ENCODE data around the gene BPIFB3. TPM values are rescaled to one million over a fixed set of nuclear protein-coding genes. Genes with fewer than 3 reads are reported as not detected.

The BPIFB3 gene
- total and polyA plus RNA-seq, 2 experiments from 2014 or later = not detected

- no peak for ATAC-seq
- H3K9me2 ChIP-seq (ENCODE audit: insufficient read depth) = no peaks in the 10 kb centered on the region
- no peaks in the 10 kb centered on the region for H3K79me2 ChIP-seq (replicated peaks; ENCODE audit: insufficient read depth)
- 0 out of 2 replicates have a peak overlapping the region, but pooled peaks have one; percentile 43 for H2AFZ ChIP-seq
- peaks cover 11% of the 10 kb centered on the region for H3K4me1 Mint-ChIP-seq
- TF ChIP-seq ZNF462 (CRISPR knock-in tag; IDR thresholded peaks at IDR 0.05) (no peak), CREB1 (CRISPR knock-in tag; IDR thresholded peaks at IDR 0.05; ENCODE audit: low read depth) (no peak)
- no peak overlapping the region for H3K4me3 ChIP-seq
- H3K36me3 ChIP-seq (ENCODE audit: insufficient read depth) = no peaks in the 10 kb centered on the region
- no peak overlapping the region for H3K27ac Mint-ChIP-seq
- H4K20me1 ChIP-seq (replicated peaks; ENCODE audit: insufficient read depth) = no peaks in the 10 kb centered on the region
- peaks cover 17% of the 10 kb centered on the region for H3K27me3 Mint-ChIP-seq (ENCODE audit: insufficient read depth, low read depth, poor library complexity)
- H3K4me2 ChIP-seq = no peak overlapping the region
- no peaks in the 10 kb centered on the region for H3K27me3 ChIP-seq (ENCODE audit: insufficient read depth)
- no peak overlapping the region for H3K4me3 Mint-ChIP-seq
- H3K9me3 Mint-ChIP-seq = peaks cover 4% of the 10 kb centered on the region; the same call in 2 of the 3 replicates
- H3K4me1 ChIP-seq (ENCODE audit: insufficient read depth) = no peaks in the 10 kb centered on the region
- no peaks in the 10 kb centered on the region for H3F3A ChIP-seq (replicated peaks; ENCODE audit: low read depth)
- H3K27ac ChIP-seq (ENCODE audit: low read depth) = no peak overlapping the region
- DNase-seq (ENCODE audit: low spot score) = no peak
- peaks cover 2% of the 10 kb centered on the region; the same call in 1 of the 3 replicates for H3K36me3 Mint-ChIP-seq (ENCODE audit: low read depth)
These were observed 43.6 kb upstream of the BPIFB3 start for GRCh38 chr20:33010133-33010504.

- Histone ChIP-seq H3K4me2 (no peak overlapping the region), H3K4me1 (ENCODE audit: insufficient read depth) (no peaks in the 10 kb centered on the region), H4K20me1 (replicated peaks; ENCODE audit: insufficient read depth) (no peaks in the 10 kb centered on the region), H3K36me3 (ENCODE audit: insufficient read depth) (no peaks in the 10 kb centered on the region), H3K4me3 (no peak overlapping the region), H3K27me3 (ENCODE audit: insufficient read depth) (no peaks in the 10 kb centered on the region), H3K27ac (ENCODE audit: low read depth) (no peak overlapping the region), H3F3A (replicated peaks; ENCODE audit: low read depth) (no peaks in the 10 kb centered on the region), H3K79me2 (replicated peaks; ENCODE audit: insufficient read depth) (no peaks in the 10 kb centered on the region), H3K9me2 (ENCODE audit: insufficient read depth) (no peaks in the 10 kb centered on the region), H2AFZ (no peak overlapping the region)
- ATAC-seq (no peak), DNase-seq (ENCODE audit: low spot score) (no peak)
- H3K9me3 Mint-ChIP-seq = no peaks in the 10 kb centered on the region
- H3K4me3 Mint-ChIP-seq = no peak overlapping the region
- H3K27ac Mint-ChIP-seq = no peak overlapping the region
- no peaks in the 10 kb centered on the region for H3K36me3 Mint-ChIP-seq (ENCODE audit: low read depth)
- peaks cover 14% of the 10 kb centered on the region for H3K4me1 Mint-ChIP-seq
- peaks cover 16% of the 10 kb centered on the region for H3K27me3 Mint-ChIP-seq (ENCODE audit: insufficient read depth, low read depth, poor library complexity)
- TF ChIP-seq REST (IDR thresholded peaks at IDR 0.05; ENCODE audit: unreplicated experiment) (no peak), POLR2AphosphoS5 (IDR thresholded peaks at IDR 0.05; ENCODE audit: low read depth) (no peak), STAT1 (IDR thresholded peaks at IDR 0.05; ENCODE audit: unreplicated experiment) (no peak), CTCF (conservative IDR thresholded peaks at IDR 0.05; ENCODE audit: low read depth in 2 of 2) (no peak), EZH2phosphoT487 (IDR thresholded peaks at IDR 0.05; ENCODE audit: unreplicated experiment) (no peak), JUNB (IDR thresholded peaks at IDR 0.05; ENCODE audit: unreplicated experiment) (no peak), ZNF114 (CRISPR knock-in tag; IDR thresholded peaks at IDR 0.05) (no peak), EZH2 (IDR thresholded peaks at IDR 0.05; ENCODE audit: low read depth, unreplicated experiment) (no peak)
These were observed 42.8 kb upstream of the BPIFB3 start for GRCh38 chr20:33010674-33011449.

Measured in GM23338 (cell line).